Cardiac septum (tissue), 1 donor: ENCODE measurements around the gene NEXN. TPM values are rescaled to one million over a fixed set of nuclear protein-coding genes. Genes with fewer than 3 reads are reported as not detected.

ENCODE experiments used
- DNase-seq: peaks from one replicate; pipeline ENCODE4 v3.0.0-alpha.2; 2020; ENCODE audit warnings: low spot score
- intact Hi-C: fragments of 100-400 bp; cut with DNase I; formaldehyde crosslinking; loops from one replicate; pipeline ENCODE4 v1.14.0; 2022
- total RNA-seq: library from RNA; stranded (reverse); fragmentation: NEBNext Ultra II Directional; extraction: Animal tissue kit (Norgen Biotek cat#: 25700); gene quantifications from one replicate; pipeline ENCODE4 v1.2.1, GENCODE V29; 2021
- donor health status: DM: no; HTN: no; CAD: no.

Gene NEXN
- total RNA-seq, 1 donor from 2014 or later = 532 TPM

DNA sequence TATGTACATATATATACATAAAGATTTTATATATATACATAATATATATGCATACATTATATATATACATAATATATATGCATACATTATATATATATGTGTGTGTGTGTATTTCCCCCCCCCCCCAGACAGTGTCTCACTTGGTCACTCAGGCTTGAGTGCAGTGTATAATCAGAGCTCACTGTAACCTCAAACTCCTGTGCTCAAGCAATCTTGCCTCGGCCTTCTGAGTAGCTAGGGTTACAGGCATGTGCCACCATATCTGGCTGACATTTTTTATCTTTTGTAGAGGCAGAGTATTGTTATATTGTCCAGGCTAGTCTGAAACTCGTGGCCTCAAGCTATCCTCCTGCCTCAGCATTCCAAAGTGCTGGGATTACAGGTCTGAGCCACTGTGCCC lies 99.5 kb downstream of the NEXN start:
- no peak for DNase-seq
- intact Hi-C loops = no loop called here

DNA sequence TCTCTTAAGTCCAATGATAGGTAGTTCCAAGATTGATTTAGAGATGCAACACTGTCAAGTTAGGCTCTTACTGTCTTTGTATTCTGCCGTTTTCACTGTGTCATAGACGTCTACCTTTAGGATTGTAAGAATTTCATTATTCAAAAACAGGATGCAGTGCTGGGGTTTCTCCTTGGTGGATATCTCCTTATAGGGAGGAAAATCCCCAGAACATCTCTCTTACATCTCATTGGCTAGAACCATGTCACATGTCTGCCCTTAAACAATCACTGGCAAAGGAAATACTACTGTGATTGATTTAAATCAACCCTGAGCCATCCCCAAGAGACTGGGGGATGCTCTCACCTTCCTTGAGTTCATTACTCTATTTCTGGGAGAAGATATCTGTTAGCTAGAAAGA lies 101.3 kb downstream of the NEXN start:
- DNase-seq = no peak
- intact Hi-C loops = no loop called here

- intact Hi-C loops = no loop called here
- DNase-seq = no peak
Measured at GRCh38 chr1:77990629-77991204, 102.3 kb downstream of the NEXN start.

- DNase-seq = no peak
- intact Hi-C loops = no loop called here
Measured at GRCh38 chr1:77991638-77992037, 103.2 kb downstream of the NEXN start.

Other genes starting within 250 kb of the NEXN start
- gene ZZZ3, start 206.0 kb upstream of the NEXN start, total RNA-seq = 35.1 TPM
- 26.3 TPM for gene USP33, start 128.8 kb upstream of the NEXN start, total RNA-seq
- 11.1 TPM for gene MIGA1, start 109.0 kb upstream of the NEXN start, total RNA-seq
- 80.0 TPM for gene FUBP1, start 90.4 kb downstream of the NEXN start, total RNA-seq
- gene DNAJB4, start 116.3 kb downstream of the NEXN start, total RNA-seq = 140 TPM
- 4.0 TPM for gene GIPC2, start 157.3 kb downstream of the NEXN start, total RNA-seq